HCT116 (cell line): ENCODE results near the gene CBFA2T2.

Experiments used
- POLR2AphosphoS5 ChIP-seq: IDR thresholded peaks from 2 replicates; pipeline ENCODE4 v1.6.1; 2011; ENCODE audit warnings: mild to moderate bottlenecking, low read depth, low read length, moderate library complexity
- RAD21 ChIP-seq: IDR thresholded peaks from 2 replicates; pipeline ENCODE4 v1.6.1; 2012; ENCODE audit warnings: low read depth, mild to moderate bottlenecking

DNA sequence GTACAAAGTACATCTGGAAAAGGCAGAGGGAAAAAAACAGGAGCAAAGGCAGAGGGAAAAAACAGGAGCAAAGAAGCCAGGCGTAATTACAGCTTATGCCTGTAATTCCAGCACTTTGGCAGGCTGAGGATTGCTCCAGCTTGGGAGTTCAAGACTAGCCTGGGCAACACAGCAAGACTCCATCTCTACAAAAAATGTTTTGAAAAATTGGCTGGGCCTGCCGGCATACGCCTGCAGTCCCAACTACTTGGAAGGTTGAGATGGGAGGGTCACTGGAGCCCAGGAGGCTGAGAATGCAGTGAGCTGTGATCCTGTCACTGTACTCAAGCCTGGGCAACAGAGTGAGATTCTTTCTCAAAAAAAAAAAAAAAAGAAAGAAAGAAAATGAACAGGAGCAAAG, 19.0 kb upstream of the CBFA2T2 start:
- TF ChIP-seq RAD21 = no peak
- TF ChIP-seq POLR2AphosphoS5 = no peak
